ENCODE measurements around the gene DOCK1.

The DOCK1 gene

DNA sequence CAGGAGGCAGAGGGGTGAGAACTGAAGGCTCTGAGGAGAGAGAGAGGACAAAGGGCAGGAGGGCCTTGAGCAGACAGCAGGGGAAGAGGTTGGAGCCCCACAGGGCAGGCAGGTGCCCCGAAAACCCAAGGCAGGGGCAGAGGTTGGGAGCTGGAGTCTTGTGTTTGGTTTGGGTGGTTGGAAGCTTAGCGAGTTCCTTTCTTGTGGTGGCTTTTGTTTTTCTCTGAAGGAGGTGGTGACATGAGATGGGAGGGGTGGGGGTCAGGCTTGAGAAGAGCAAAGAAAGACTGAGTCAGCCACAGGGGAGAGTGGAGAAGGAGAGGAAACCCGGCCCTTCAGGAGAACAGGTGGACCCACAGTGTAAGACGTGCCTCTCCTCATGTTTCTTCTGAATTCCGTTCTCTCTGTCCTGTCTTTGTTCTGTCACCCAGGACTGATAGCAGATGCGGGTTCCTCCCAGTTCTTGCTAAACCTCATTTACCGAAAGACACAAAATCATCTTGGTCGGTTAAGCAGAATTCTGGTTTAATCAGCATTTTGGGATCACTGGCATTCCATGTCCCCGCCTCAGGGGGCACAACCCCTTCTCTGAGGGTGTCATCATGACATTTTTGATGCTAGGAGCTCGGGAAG is 195.9 kb downstream of the DOCK1 start:
- H2BK120ac ChIP-seq (ENCODE audit: low read depth, low read length): no peak overlapping the region
- H3K4ac ChIP-seq (ENCODE audit: low read length): no peak overlapping the region
- H3K14ac ChIP-seq (ENCODE audit: low read length): peak overlapping the region; percentile 40
- H4K91ac ChIP-seq (ENCODE audit: low read depth, low read length, poor library complexity): no peak overlapping the region
- no peak overlapping the region for H2BK15ac ChIP-seq (ENCODE audit: low read length)
- H3K36me3 ChIP-seq (replicated peaks in 1 of 2; ENCODE audit: control insufficient read depth in 2 of 2, insufficient read depth in 2 of 2, low read length in 2 of 2): peaks cover 2 to 43% of the 10 kb centered on the region in 2 donors
- peaks cover 0 to 9% of the 10 kb centered on the region in 2 donors for H3K9me3 ChIP-seq (replicated peaks in 1 of 2; ENCODE audit: control insufficient read depth in 2 of 2, insufficient read depth in 1 of 2, low read depth in 1 of 2, low read length in 2 of 2)
- H3K4me3 ChIP-seq (ENCODE audit: low read length in 2 of 2): no peak overlapping the region
- no peaks in the 10 kb centered on the region for H3K27me3 ChIP-seq (ENCODE audit: control insufficient read depth in 3 of 3, insufficient read depth in 3 of 3, low read depth in 1 of 3, low read length in 3 of 3)
- DNase-seq (ENCODE audit: low spot score): no peak
- H3K27ac ChIP-seq (replicated peaks; ENCODE audit: low read length): no peak overlapping the region
- no peak overlapping the region for H2AFZ ChIP-seq (ENCODE audit: low read length)
- no CpG with 5 or more reads among the region's 10 CpGs for WGBS, 2 donors (ENCODE audit: extremely low coverage in 2 of 2, insufficient read length in 2 of 2, insufficient replicate concordance in 1 of 2)
- peak overlapping the region; percentile 60 for H3K18ac ChIP-seq (ENCODE audit: low read length)
- no peak overlapping the region for H2BK5ac ChIP-seq (ENCODE audit: low read length)
- peaks cover 0 to 2% of the 10 kb centered on the region in 2 donors for H3K4me1 ChIP-seq (ENCODE audit: control insufficient read depth in 2 of 2, insufficient read depth in 1 of 2, low read depth in 1 of 2, low read length in 2 of 2)
- H2AK5ac ChIP-seq (ENCODE audit: low read depth, low read length): no peak overlapping the region
- peak overlapping the region; percentile 5 for H3K9ac ChIP-seq (ENCODE audit: low read depth, low read length, poor library complexity)
- H4K8ac ChIP-seq (ENCODE audit: low read depth, low read length): no peak overlapping the region
- H3K23ac ChIP-seq (ENCODE audit: low read depth, low read length, poor library complexity): no peak overlapping the region
- no peak overlapping the region for H2BK12ac ChIP-seq (ENCODE audit: low read length)
- H3K4me2 ChIP-seq (ENCODE audit: insufficient read depth, low read length, poor library complexity, severe bottlenecking): no peak overlapping the region
- H3K79me1 ChIP-seq (ENCODE audit: low read depth, low read length): no peaks in the 10 kb centered on the region

DNA sequence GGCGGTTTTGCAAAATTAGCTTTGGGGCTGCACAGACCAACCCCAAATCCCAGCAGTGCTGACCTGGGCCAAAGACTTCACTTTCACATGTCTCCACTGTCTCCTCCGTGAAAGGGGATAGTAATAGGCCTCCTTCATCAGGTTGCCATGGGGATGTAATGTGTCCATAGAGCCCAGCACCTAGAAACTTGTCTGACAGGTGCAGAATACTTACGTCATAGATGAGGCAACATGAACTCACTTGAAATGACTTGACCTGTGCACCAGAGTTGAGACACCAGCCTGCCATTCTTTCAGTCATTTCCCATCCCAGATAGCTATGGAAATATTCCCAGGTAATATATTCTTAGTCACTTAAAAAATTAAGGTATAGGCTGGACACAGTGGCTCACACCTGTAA is 196.9 kb downstream of the DOCK1 start:
- Histone ChIP-seq H4K8ac (ENCODE audit: low read depth, low read length) (no peak overlapping the region), H3K9me3 (replicated peaks in 1 of 2; ENCODE audit: control insufficient read depth in 2 of 2, insufficient read depth in 1 of 2, low read depth in 1 of 2, low read length in 2 of 2) (peaks cover 0 to 9% of the 10 kb centered on the region in 2 donors), H3K23ac (ENCODE audit: low read depth, low read length, poor library complexity) (no peak overlapping the region), H3K4me1 (ENCODE audit: control insufficient read depth in 2 of 2, insufficient read depth in 1 of 2, low read depth in 1 of 2, low read length in 2 of 2) (peaks cover 0 to 2% of the 10 kb centered on the region in 2 donors), H3K4ac (ENCODE audit: low read length) (no peak overlapping the region), H2BK5ac (ENCODE audit: low read length) (no peak overlapping the region), H2BK15ac (ENCODE audit: low read length) (no peak overlapping the region), H4K91ac (ENCODE audit: low read depth, low read length, poor library complexity) (no peak overlapping the region), H2AK5ac (ENCODE audit: low read depth, low read length) (no peak overlapping the region), H3K14ac (ENCODE audit: low read length) (no peak overlapping the region), H3K4me2 (ENCODE audit: insufficient read depth, low read length, poor library complexity, severe bottlenecking) (no peak overlapping the region), H2BK12ac (ENCODE audit: low read length) (no peak overlapping the region), H3K79me1 (ENCODE audit: low read depth, low read length) (no peaks in the 10 kb centered on the region), H3K18ac (ENCODE audit: low read length) (no peak overlapping the region), H3K36me3 (replicated peaks in 1 of 2; ENCODE audit: control insufficient read depth in 2 of 2, insufficient read depth in 2 of 2, low read length in 2 of 2) (peaks cover 2 to 47% of the 10 kb centered on the region in 2 donors), H2BK120ac (ENCODE audit: low read depth, low read length) (no peak overlapping the region), H3K4me3 (ENCODE audit: low read length in 2 of 2) (no peak overlapping the region), H3K27me3 (ENCODE audit: control insufficient read depth in 3 of 3, insufficient read depth in 3 of 3, low read depth in 1 of 3, low read length in 3 of 3) (no peaks in the 10 kb centered on the region), H2AFZ (ENCODE audit: low read length) (no peak overlapping the region), H3K9ac (ENCODE audit: low read depth, low read length, poor library complexity) (no peak overlapping the region), H3K27ac (replicated peaks; ENCODE audit: low read length) (no peak overlapping the region)
- DNase-seq (ENCODE audit: low spot score): no peak
- WGBS, 2 donors (ENCODE audit: extremely low coverage in 2 of 2, insufficient read length in 2 of 2, insufficient replicate concordance in 1 of 2): no CpG with 5 or more reads among the region's 3 CpGs

DNA sequence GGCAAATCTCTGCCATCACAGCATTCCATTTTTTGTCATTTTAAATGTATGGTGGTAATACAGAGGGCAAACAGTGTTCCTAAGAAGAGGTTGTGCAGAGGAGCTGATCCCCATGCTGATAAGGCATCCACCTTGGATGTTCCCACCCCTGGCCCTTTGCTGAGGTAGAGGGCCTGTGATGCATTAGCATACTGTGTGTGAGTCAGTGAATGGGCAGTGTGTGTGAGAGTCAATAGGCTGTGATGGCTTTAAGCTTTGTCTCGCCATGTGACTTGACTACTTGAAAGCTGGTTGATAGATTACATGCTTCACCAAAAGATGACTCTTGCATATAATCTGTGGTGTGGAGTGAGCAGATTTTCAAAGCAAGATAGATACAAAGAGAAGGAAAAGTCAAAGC is 209.9 kb downstream of the DOCK1 start:
- no peaks in the 10 kb centered on the region for H3K27me3 ChIP-seq (ENCODE audit: control insufficient read depth in 3 of 3, insufficient read depth in 3 of 3, low read depth in 1 of 3, low read length in 3 of 3)
- H3K9me3 ChIP-seq (replicated peaks in 1 of 2; ENCODE audit: control insufficient read depth in 2 of 2, insufficient read depth in 1 of 2, low read depth in 1 of 2, low read length in 2 of 2): no peaks in the 10 kb centered on the region
- no peak overlapping the region for H2AK5ac ChIP-seq (ENCODE audit: low read depth, low read length)
- no peak overlapping the region for H4K91ac ChIP-seq (ENCODE audit: low read depth, low read length, poor library complexity)
- no peak overlapping the region for H3K4me2 ChIP-seq (ENCODE audit: insufficient read depth, low read length, poor library complexity, severe bottlenecking)
- no peak overlapping the region for H2BK5ac ChIP-seq (ENCODE audit: low read length)
- no peak overlapping the region for H2BK12ac ChIP-seq (ENCODE audit: low read length)
- no peak overlapping the region for H2BK15ac ChIP-seq (ENCODE audit: low read length)
- WGBS, 2 donors (ENCODE audit: extremely low coverage in 2 of 2, insufficient read length in 2 of 2, insufficient replicate concordance in 1 of 2): no CpG with 5 or more reads among the region's 1 CpG
- H3K27ac ChIP-seq (replicated peaks; ENCODE audit: low read length): no peak overlapping the region
- H3K4ac ChIP-seq (ENCODE audit: low read length): no peak overlapping the region
- peaks cover 2 to 48% of the 10 kb centered on the region in 2 donors for H3K36me3 ChIP-seq (replicated peaks in 1 of 2; ENCODE audit: control insufficient read depth in 2 of 2, insufficient read depth in 2 of 2, low read length in 2 of 2)
- no peak overlapping the region for H3K18ac ChIP-seq (ENCODE audit: low read length)
- H3K79me1 ChIP-seq (ENCODE audit: low read depth, low read length): no peaks in the 10 kb centered on the region
- no peak overlapping the region for H2BK120ac ChIP-seq (ENCODE audit: low read depth, low read length)
- no peak overlapping the region for H4K8ac ChIP-seq (ENCODE audit: low read depth, low read length)
- no peaks in the 10 kb centered on the region for H3K4me1 ChIP-seq (ENCODE audit: control insufficient read depth in 2 of 2, insufficient read depth in 1 of 2, low read depth in 1 of 2, low read length in 2 of 2)
- H3K23ac ChIP-seq (ENCODE audit: low read depth, low read length, poor library complexity): no peak overlapping the region
- no peak overlapping the region for H3K14ac ChIP-seq (ENCODE audit: low read length)
- no peak for DNase-seq (ENCODE audit: low spot score)
- H3K9ac ChIP-seq (ENCODE audit: low read depth, low read length, poor library complexity): no peak overlapping the region
- no peak overlapping the region for H3K4me3 ChIP-seq (ENCODE audit: low read length in 2 of 2)
- no peak overlapping the region for H2AFZ ChIP-seq (ENCODE audit: low read length)

DNA sequence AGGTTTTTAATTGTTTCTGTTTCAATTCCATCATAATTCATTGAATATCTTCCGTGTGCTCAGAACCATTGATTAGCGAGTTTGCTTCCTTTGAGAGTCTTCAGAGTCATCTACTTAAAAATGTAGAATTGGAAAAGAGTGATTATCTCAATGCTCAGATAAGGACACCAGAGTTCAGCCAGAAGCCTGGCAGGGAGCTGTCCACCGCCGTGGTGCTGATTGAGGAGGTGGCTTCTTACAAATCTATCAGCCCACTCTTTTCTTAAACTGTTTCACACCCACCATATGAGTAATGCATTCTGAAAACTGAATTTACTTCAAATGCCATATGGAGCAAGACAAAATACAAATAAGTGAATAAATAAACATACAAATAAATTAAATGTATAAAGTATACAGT is 211.9 kb downstream of the DOCK1 start:
- H2BK120ac ChIP-seq (ENCODE audit: low read depth, low read length): no peak overlapping the region
- no peaks in the 10 kb centered on the region for H3K27me3 ChIP-seq (ENCODE audit: control insufficient read depth in 3 of 3, insufficient read depth in 3 of 3, low read depth in 1 of 3, low read length in 3 of 3)
- peak; percentile 65 for DNase-seq (ENCODE audit: low spot score)
- no peak overlapping the region for H2BK5ac ChIP-seq (ENCODE audit: low read length)
- no peak overlapping the region for H3K4ac ChIP-seq (ENCODE audit: low read length)
- no peak overlapping the region for H3K4me2 ChIP-seq (ENCODE audit: insufficient read depth, low read length, poor library complexity, severe bottlenecking)
- H3K79me1 ChIP-seq (ENCODE audit: low read depth, low read length): no peaks in the 10 kb centered on the region
- no peak overlapping the region for H3K27ac ChIP-seq (replicated peaks; ENCODE audit: low read length)
- no peaks in the 10 kb centered on the region for H3K9me3 ChIP-seq (replicated peaks in 1 of 2; ENCODE audit: control insufficient read depth in 2 of 2, insufficient read depth in 1 of 2, low read depth in 1 of 2, low read length in 2 of 2)
- H3K9ac ChIP-seq (ENCODE audit: low read depth, low read length, poor library complexity): no peak overlapping the region
- no peak overlapping the region for H3K18ac ChIP-seq (ENCODE audit: low read length)
- no peaks in the 10 kb centered on the region for H3K4me1 ChIP-seq (ENCODE audit: control insufficient read depth in 2 of 2, insufficient read depth in 1 of 2, low read depth in 1 of 2, low read length in 2 of 2)
- no peak overlapping the region for H4K91ac ChIP-seq (ENCODE audit: low read depth, low read length, poor library complexity)
- H4K8ac ChIP-seq (ENCODE audit: low read depth, low read length): no peak overlapping the region
- WGBS, 2 donors (ENCODE audit: extremely low coverage in 2 of 2, insufficient read length in 2 of 2, insufficient replicate concordance in 1 of 2): no CpG with 5 or more reads among the region's 4 CpGs
- no peak overlapping the region for H3K23ac ChIP-seq (ENCODE audit: low read depth, low read length, poor library complexity)
- no peak overlapping the region for H2AK5ac ChIP-seq (ENCODE audit: low read depth, low read length)
- no peak overlapping the region for H3K4me3 ChIP-seq (ENCODE audit: low read length in 2 of 2)
- H2BK15ac ChIP-seq (ENCODE audit: low read length): no peak overlapping the region
- no peak overlapping the region for H3K14ac ChIP-seq (ENCODE audit: low read length)
- H3K36me3 ChIP-seq (replicated peaks in 1 of 2; ENCODE audit: control insufficient read depth in 2 of 2, insufficient read depth in 2 of 2, low read length in 2 of 2): peaks cover 0 to 31% of the 10 kb centered on the region in 2 donors
- no peak overlapping the region for H2AFZ ChIP-seq (ENCODE audit: low read length)
- H2BK12ac ChIP-seq (ENCODE audit: low read length): no peak overlapping the region

All from neuronal stem cell (in vitro differentiated cells).